ENCODE data around the gene GDAP2.

GDAP2 gene

GRCh38 chr1:117843791-117844190 lies 85.6 kb downstream of the GDAP2 start:
- Histone ChIP-seq H3K4me3 (ENCODE audit: low read length in 2 of 2) (no peak overlapping the region), H3K4me1 (ENCODE audit: control insufficient read depth, insufficient read depth, low read length) (no peaks in the 10 kb centered on the region), H3K9me3 (ENCODE audit: control insufficient read depth in 2 of 2, low read length in 2 of 2) (no peaks in the 10 kb centered on the region), H3K36me3 (ENCODE audit: control insufficient read depth in 2 of 2, insufficient read depth in 2 of 2, low read length in 2 of 2) (peaks cover 0 to 6% of the 10 kb centered on the region in 2 donors), H3K27me3 (ENCODE audit: control insufficient read depth in 1 of 2, insufficient read depth in 2 of 2, low read length in 2 of 2) (no peaks in the 10 kb centered on the region), H3K27ac (ENCODE audit: low read length) (no peak overlapping the region), H3K9ac (ENCODE audit: low read length in 2 of 2) (no peak overlapping the region)

- no peak overlapping the region for H3K4me3 ChIP-seq (ENCODE audit: low read length in 2 of 2)
- no peaks in the 10 kb centered on the region for H3K9me3 ChIP-seq (ENCODE audit: control insufficient read depth in 2 of 2, low read length in 2 of 2)
- H3K27ac ChIP-seq (ENCODE audit: low read length), result no peak overlapping the region
- H3K9ac ChIP-seq (ENCODE audit: low read length in 2 of 2), result no peak overlapping the region
- no peaks in the 10 kb centered on the region for H3K4me1 ChIP-seq (ENCODE audit: control insufficient read depth, insufficient read depth, low read length)
- H3K36me3 ChIP-seq (ENCODE audit: control insufficient read depth in 2 of 2, insufficient read depth in 2 of 2, low read length in 2 of 2), result peaks cover 0 to 6% of the 10 kb centered on the region in 2 donors
- no peaks in the 10 kb centered on the region for H3K27me3 ChIP-seq (ENCODE audit: control insufficient read depth in 1 of 2, insufficient read depth in 2 of 2, low read length in 2 of 2)
These were observed 86.8 kb downstream of the GDAP2 start for GRCh38 chr1:117842408-117843170.

DNA sequence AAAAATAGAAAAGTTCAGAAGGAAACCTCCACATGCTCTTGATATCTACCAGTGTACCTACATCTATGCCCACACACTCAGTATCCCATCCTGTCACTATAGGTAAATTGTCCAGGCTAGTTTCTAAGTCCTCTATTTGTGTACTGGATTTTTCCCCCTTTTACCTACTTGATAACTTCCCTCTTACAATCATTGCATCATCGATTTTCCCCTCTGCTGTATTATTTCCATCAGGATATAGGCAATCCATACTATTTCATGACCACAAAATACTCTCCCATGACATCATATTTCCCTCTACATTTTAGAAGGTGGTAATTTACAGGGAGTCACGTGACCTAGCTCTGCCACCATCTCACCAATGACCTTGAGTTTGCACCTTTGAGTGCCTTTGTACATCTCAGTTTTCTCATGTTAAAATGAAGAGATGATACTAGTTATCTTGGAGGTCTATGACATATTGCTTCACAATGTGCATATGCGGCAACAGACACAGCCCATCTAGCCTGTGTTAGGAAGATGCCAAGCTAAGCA lies 88.2 kb downstream of the GDAP2 start:
- Histone ChIP-seq H3K27me3 (ENCODE audit: control insufficient read depth in 1 of 2, insufficient read depth in 2 of 2, low read length in 2 of 2) (no peaks in the 10 kb centered on the region), H3K9me3 (ENCODE audit: control insufficient read depth in 2 of 2, low read length in 2 of 2) (no peaks in the 10 kb centered on the region), H3K9ac (ENCODE audit: low read length in 2 of 2) (no peak overlapping the region), H3K4me3 (ENCODE audit: low read length in 2 of 2) (no peak overlapping the region), H3K27ac (ENCODE audit: low read length) (no peak overlapping the region), H3K4me1 (ENCODE audit: control insufficient read depth, insufficient read depth, low read length) (no peaks in the 10 kb centered on the region), H3K36me3 (ENCODE audit: control insufficient read depth in 2 of 2, insufficient read depth in 2 of 2, low read length in 2 of 2) (peaks cover 0 to 6% of the 10 kb centered on the region in 2 donors)

GRCh38 chr1:117838911-117839310 lies 90.5 kb downstream of the GDAP2 start:
- Histone ChIP-seq H3K9me3 (ENCODE audit: control insufficient read depth in 2 of 2, low read length in 2 of 2) (no peaks in the 10 kb centered on the region), H3K9ac (ENCODE audit: low read length in 2 of 2) (no peak overlapping the region), H3K4me3 (ENCODE audit: low read length in 2 of 2) (no peak overlapping the region), H3K36me3 (ENCODE audit: control insufficient read depth in 2 of 2, insufficient read depth in 2 of 2, low read length in 2 of 2) (peaks cover 0 to 6% of the 10 kb centered on the region in 2 donors), H3K27me3 (ENCODE audit: control insufficient read depth in 1 of 2, insufficient read depth in 2 of 2, low read length in 2 of 2) (no peaks in the 10 kb centered on the region), H3K4me1 (ENCODE audit: control insufficient read depth, insufficient read depth, low read length) (no peaks in the 10 kb centered on the region), H3K27ac (ENCODE audit: low read length) (no peak overlapping the region)

DNA sequence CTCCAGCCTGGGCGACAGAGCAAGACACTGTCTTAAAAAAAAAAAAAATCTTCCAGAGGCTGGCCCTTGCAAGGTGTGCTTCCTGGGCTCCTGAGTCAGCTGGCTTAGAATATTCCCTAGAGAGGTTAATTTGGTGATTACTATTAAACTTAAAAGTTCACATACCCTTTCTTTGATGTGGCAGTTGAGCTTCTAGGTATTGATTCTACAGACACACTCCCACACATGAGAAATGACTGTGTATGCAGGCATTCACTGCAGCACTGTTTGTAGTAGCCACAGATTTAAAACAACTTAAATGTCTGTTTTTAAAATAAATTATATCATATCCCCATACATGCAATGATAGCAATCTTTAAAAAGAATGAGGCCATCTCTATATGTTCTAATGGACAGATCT lies 93.4 kb downstream of the GDAP2 start:
- Histone ChIP-seq H3K27me3 (ENCODE audit: control insufficient read depth in 1 of 2, insufficient read depth in 2 of 2, low read length in 2 of 2) (no peaks in the 10 kb centered on the region), H3K4me3 (ENCODE audit: low read length in 2 of 2) (no peak overlapping the region), H3K36me3 (ENCODE audit: control insufficient read depth in 2 of 2, insufficient read depth in 2 of 2, low read length in 2 of 2) (no peaks in the 10 kb centered on the region), H3K9ac (ENCODE audit: low read length in 2 of 2) (no peak overlapping the region), H3K4me1 (ENCODE audit: control insufficient read depth, insufficient read depth, low read length) (no peaks in the 10 kb centered on the region), H3K9me3 (ENCODE audit: control insufficient read depth in 2 of 2, low read length in 2 of 2) (no peaks in the 10 kb centered on the region), H3K27ac (ENCODE audit: low read length) (no peak overlapping the region)

DNA sequence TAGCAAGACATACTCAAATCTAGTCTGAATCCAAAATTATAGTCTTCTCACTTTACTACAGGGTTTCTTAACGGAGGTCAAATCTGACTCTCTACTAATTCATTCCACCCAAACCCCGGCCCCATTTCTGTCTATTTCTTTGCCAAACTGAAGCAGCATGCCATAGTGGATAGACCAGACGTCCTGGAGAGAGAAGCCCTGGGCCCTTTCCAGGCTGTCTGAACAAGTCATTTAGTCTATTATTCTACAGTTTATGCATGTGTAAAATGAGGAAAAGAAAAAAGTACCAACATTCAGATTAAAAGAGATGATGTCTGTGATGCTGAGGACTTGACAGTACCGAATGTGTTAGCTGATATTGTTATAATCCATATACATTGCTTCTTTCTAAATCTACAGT lies 95.0 kb downstream of the GDAP2 start:
- H3K27me3 ChIP-seq (ENCODE audit: control insufficient read depth in 1 of 2, insufficient read depth in 2 of 2, low read length in 2 of 2), result no peaks in the 10 kb centered on the region
- H3K4me3 ChIP-seq (ENCODE audit: low read length in 2 of 2), result no peak overlapping the region
- no peaks in the 10 kb centered on the region for H3K36me3 ChIP-seq (ENCODE audit: control insufficient read depth in 2 of 2, insufficient read depth in 2 of 2, low read length in 2 of 2)
- no peaks in the 10 kb centered on the region for H3K4me1 ChIP-seq (ENCODE audit: control insufficient read depth, insufficient read depth, low read length)
- H3K27ac ChIP-seq (ENCODE audit: low read length), result no peak overlapping the region
- no peak overlapping the region for H3K9ac ChIP-seq (ENCODE audit: low read length in 2 of 2)
- no peaks in the 10 kb centered on the region for H3K9me3 ChIP-seq (ENCODE audit: control insufficient read depth in 2 of 2, low read length in 2 of 2)

DNA sequence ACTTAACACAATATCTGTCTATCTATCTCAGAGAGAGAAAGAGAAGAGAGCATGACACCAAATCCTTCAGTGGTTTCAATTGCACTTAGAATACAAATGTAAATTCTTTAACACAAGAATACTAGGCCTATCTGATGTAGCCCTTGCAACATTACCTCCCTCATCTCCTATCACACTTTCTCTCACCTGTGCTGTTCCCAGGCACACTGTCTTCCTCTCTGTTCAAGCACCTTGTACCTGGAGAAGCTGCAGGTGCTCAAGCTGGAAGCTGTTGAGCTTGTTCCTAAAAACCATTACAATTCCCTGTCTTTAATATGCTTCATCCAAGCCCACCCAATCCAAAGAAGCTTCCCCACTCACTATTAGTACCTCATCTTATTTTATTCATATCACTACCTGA lies 97.0 kb downstream of the GDAP2 start:
- Histone ChIP-seq H3K27ac (ENCODE audit: low read length) (no peak overlapping the region), H3K9me3 (ENCODE audit: control insufficient read depth in 2 of 2, low read length in 2 of 2) (no peaks in the 10 kb centered on the region), H3K36me3 (ENCODE audit: control insufficient read depth in 2 of 2, insufficient read depth in 2 of 2, low read length in 2 of 2) (no peaks in the 10 kb centered on the region), H3K4me3 (ENCODE audit: low read length in 2 of 2) (no peak overlapping the region), H3K27me3 (ENCODE audit: control insufficient read depth in 1 of 2, insufficient read depth in 2 of 2, low read length in 2 of 2) (no peaks in the 10 kb centered on the region), H3K4me1 (ENCODE audit: control insufficient read depth, insufficient read depth, low read length) (peaks cover 11% of the 10 kb centered on the region), H3K9ac (ENCODE audit: low read length in 2 of 2) (no peak overlapping the region)

DNA sequence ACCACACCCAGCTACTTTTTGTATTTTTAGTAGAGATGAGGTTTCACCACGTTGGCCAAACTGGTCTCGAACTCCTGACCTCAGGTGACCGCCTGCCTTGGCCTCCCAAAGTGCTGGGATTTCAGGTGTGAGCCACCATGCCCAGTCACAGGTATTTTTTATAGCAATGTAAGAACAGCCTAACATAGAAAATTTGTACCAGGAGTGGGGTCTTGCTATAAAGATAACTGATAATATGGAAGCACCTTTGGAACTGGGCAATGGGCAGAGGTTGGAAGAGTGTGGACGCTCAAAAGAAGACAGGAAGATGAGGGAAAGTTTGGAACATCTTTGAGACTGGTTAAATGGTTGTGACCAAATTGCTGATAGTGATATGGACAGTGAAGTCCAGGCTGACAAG lies 99.2 kb downstream of the GDAP2 start:
- no peak overlapping the region for H3K9ac ChIP-seq (ENCODE audit: low read length in 2 of 2)
- H3K27me3 ChIP-seq (ENCODE audit: control insufficient read depth in 1 of 2, insufficient read depth in 2 of 2, low read length in 2 of 2), result no peaks in the 10 kb centered on the region
- no peaks in the 10 kb centered on the region for H3K9me3 ChIP-seq (ENCODE audit: control insufficient read depth in 2 of 2, low read length in 2 of 2)
- H3K27ac ChIP-seq (ENCODE audit: low read length), result no peak overlapping the region
- H3K4me1 ChIP-seq (ENCODE audit: control insufficient read depth, insufficient read depth, low read length), result peaks cover 29% of the 10 kb centered on the region
- no peaks in the 10 kb centered on the region for H3K36me3 ChIP-seq (ENCODE audit: control insufficient read depth in 2 of 2, insufficient read depth in 2 of 2, low read length in 2 of 2)
- H3K4me3 ChIP-seq (ENCODE audit: low read length in 2 of 2), result no peak overlapping the region

DNA sequence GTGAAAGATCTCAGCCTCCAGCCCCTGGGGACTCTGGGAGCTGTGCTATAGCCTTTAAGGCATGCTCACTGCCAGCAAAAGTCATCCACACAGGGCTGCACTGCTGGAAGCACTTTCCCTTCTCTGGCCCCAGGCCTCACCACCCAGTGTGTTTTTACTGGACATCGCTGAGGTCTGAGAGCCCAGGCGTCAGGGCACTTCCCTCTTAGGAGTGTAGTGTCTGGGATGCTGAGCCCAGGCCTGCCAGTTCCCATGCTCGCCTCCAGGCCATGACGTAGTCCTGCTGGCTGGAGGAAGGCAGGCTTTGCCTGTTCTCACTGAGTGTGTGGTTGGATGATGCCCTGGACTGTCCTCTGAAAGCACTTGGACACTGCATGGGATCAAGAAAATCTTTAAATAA lies 101.2 kb downstream of the GDAP2 start:
- Histone ChIP-seq H3K36me3 (ENCODE audit: control insufficient read depth in 2 of 2, insufficient read depth in 2 of 2, low read length in 2 of 2) (no peaks in the 10 kb centered on the region), H3K9ac (ENCODE audit: low read length in 2 of 2) (no peak overlapping the region), H3K4me1 (ENCODE audit: control insufficient read depth, insufficient read depth, low read length) (peaks cover 41% of the 10 kb centered on the region), H3K9me3 (ENCODE audit: control insufficient read depth in 2 of 2, low read length in 2 of 2) (no peaks in the 10 kb centered on the region), H3K4me3 (ENCODE audit: low read length in 2 of 2) (no peak overlapping the region), H3K27me3 (ENCODE audit: control insufficient read depth in 1 of 2, insufficient read depth in 2 of 2, low read length in 2 of 2) (no peaks in the 10 kb centered on the region), H3K27ac (ENCODE audit: low read length) (peak overlapping the region; percentile 13)

GRCh38 chr1:117826540-117827078 lies 102.8 kb downstream of the GDAP2 start:
- peaks cover 50% of the 10 kb centered on the region for H3K4me1 ChIP-seq (ENCODE audit: control insufficient read depth, insufficient read depth, low read length)

GRCh38 chr1:117826119-117826518 lies 103.3 kb downstream of the GDAP2 start:
- peaks cover 55% of the 10 kb centered on the region for H3K4me1 ChIP-seq (ENCODE audit: control insufficient read depth, insufficient read depth, low read length)
- no peak overlapping the region for H3K27ac ChIP-seq (ENCODE audit: low read length)
- H3K36me3 ChIP-seq (ENCODE audit: control insufficient read depth in 2 of 2, insufficient read depth in 2 of 2, low read length in 2 of 2), result no peaks in the 10 kb centered on the region
- no peak overlapping the region for H3K4me3 ChIP-seq (ENCODE audit: low read length in 2 of 2)
- no peaks in the 10 kb centered on the region for H3K27me3 ChIP-seq (ENCODE audit: control insufficient read depth in 1 of 2, insufficient read depth in 2 of 2, low read length in 2 of 2)
- no peaks in the 10 kb centered on the region for H3K9me3 ChIP-seq (ENCODE audit: control insufficient read depth in 2 of 2, low read length in 2 of 2)
- no peak overlapping the region for H3K9ac ChIP-seq (ENCODE audit: low read length in 2 of 2)

More at GRCh38 chr1:117826540-117827078, 102.8 kb downstream of the GDAP2 start:
- Histone ChIP-seq H3K9me3 (ENCODE audit: control insufficient read depth in 2 of 2, low read length in 2 of 2) (no peaks in the 10 kb centered on the region), H3K27ac (ENCODE audit: low read length) (no peak overlapping the region), H3K4me3 (ENCODE audit: low read length in 2 of 2) (no peak overlapping the region), H3K9ac (ENCODE audit: low read length in 2 of 2) (no peak overlapping the region), H3K36me3 (ENCODE audit: control insufficient read depth in 2 of 2, insufficient read depth in 2 of 2, low read length in 2 of 2) (no peaks in the 10 kb centered on the region), H3K27me3 (ENCODE audit: control insufficient read depth in 1 of 2, insufficient read depth in 2 of 2, low read length in 2 of 2) (no peaks in the 10 kb centered on the region)

Data from stomach smooth muscle (tissue), 2 donors.